ENCODE results near the gene BBS7. TPM values are rescaled to one million over a fixed set of nuclear protein-coding genes. Genes with fewer than 3 reads are reported as not detected.

The BBS7 gene, protein sequence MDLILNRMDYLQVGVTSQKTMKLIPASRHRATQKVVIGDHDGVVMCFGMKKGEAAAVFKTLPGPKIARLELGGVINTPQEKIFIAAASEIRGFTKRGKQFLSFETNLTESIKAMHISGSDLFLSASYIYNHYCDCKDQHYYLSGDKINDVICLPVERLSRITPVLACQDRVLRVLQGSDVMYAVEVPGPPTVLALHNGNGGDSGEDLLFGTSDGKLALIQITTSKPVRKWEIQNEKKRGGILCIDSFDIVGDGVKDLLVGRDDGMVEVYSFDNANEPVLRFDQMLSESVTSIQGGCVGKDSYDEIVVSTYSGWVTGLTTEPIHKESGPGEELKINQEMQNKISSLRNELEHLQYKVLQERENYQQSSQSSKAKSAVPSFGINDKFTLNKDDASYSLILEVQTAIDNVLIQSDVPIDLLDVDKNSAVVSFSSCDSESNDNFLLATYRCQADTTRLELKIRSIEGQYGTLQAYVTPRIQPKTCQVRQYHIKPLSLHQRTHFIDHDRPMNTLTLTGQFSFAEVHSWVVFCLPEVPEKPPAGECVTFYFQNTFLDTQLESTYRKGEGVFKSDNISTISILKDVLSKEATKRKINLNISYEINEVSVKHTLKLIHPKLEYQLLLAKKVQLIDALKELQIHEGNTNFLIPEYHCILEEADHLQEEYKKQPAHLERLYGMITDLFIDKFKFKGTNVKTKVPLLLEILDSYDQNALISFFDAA
- total RNA-seq: 10 to 100 TPM; 17.3 to 25.3 TPM

DNA sequence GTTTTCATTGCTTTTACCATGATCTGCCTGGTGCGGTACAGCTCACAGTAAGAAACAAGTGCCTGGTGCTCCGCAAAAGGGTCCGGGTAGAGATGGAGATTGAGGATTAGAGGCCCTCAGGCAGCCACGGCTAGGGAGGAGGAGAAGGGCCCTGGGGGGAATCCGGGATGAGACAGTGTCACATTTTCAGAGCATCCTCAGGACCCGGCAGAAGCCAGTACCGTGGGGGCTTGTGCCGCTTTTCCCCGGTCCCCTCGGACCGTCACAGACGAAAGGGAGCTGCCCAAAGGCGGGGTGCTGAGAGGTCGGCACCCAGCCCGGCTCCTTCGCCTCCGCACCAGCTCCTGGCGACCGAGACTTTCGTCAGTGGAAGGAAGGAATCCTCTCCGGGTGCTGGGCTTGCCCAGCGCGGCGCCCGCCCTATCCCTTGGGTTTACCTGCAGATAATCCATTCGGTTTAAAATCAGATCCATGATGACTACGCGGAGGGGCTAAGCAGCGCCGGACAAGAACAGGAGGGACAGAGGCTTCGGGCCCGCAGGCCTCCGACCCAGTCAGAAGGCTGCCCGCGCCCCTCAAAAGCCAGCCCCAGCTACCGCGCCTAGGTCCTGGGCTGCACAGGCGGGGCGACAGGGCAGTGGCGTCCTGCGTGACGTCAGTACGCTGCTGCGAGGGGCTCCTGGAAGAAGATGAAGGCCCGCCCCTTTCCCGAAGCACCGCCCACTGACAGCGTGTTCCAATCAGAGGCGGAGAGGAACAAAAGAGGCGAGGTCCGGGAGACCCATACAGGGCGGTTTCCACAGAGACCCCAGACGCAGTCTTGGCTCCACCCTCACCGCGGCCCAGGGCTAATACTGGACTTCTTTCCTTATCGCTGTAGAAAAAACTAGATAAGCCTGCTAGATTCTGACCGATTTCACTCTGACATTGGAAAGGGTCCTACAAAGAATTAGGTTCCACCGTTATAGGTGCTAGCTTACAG, at the start of gene BBS7:
BBS7 (minus strand) TSS at position 634 of the 982 bp plus-strand sequence; CDS start at position 473, 161 bp downstream.
- DNase-seq (ENCODE audit: low spot score) (peak; percentile 95), ATAC-seq (peak; percentile 100)
- Mint-ChIP-seq H3K27me3 (peaks cover 9 to 11% of the 10 kb centered on the region in 2 donors), H3K4me1 (ENCODE audit: low read depth in 2 of 2) (peaks cover 10 to 18% of the 10 kb centered on the region in 2 donors), H3K36me3 (peaks cover 17% of the 10 kb centered on the region), H3K9me3 (no peaks in the 10 kb centered on the region), H3K4me3 (peak within 1 kb of the TSS; percentile 95), H3K27ac (peak within 1 kb of the TSS; percentile 73 to 91)

DNA sequence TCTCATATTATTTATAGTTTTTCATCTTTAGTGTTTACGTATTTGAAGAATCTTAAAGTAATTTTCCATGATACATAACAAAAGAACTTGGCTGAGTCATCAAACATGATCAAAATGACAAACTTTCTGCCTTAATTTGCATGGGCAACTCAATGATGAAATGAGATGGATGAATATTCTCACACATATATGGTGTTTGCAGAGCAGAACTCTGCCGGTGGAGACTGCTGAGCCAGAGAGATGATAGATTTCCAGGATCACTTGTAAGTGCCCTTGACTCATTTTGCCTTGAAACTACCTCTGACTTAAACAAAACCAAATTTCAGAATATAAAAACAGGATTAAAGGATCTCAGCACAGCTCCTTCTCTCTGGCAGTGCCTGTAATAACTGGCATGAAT, 43.4 kb upstream of the BBS7 start:
- H3K27ac Mint-ChIP-seq: no peak overlapping the region
- no peaks in the 10 kb centered on the region for H3K9me3 Mint-ChIP-seq
- ATAC-seq (no peak), DNase-seq (ENCODE audit: low spot score) (no peak)
- H3K27me3 Mint-ChIP-seq: peaks cover 5 to 20% of the 10 kb centered on the region in 2 donors
- H3K4me3 Mint-ChIP-seq: no peak overlapping the region
- H3K4me1 Mint-ChIP-seq (ENCODE audit: low read depth in 2 of 2): peaks cover 2 to 6% of the 10 kb centered on the region in 2 donors
- H3K36me3 Mint-ChIP-seq: no peaks in the 10 kb centered on the region

DNA sequence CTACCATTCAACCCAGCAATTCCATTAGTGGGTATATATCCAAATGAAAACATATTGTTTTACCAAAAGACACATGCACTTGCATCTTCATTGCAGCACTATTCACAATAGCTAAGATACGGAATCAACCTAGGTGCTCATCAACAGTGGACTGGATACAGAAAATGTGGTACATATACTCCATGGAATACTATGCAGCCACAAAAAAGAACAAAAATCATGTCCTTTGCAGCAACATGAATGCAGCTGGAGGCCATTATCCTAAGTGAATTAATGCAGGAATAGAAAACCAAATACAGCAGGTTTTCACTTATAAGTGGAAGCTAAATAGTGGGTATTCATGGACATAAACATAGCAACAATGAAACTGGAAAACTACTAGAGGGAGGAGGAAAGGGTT, 38.1 kb upstream of the BBS7 start:
- Mint-ChIP-seq H3K9me3 (no peaks in the 10 kb centered on the region), H3K27me3 (peaks cover 14 to 27% of the 10 kb centered on the region in 2 donors), H3K4me3 (no peak overlapping the region), H3K4me1 (ENCODE audit: low read depth in 2 of 2) (no peaks in the 10 kb centered on the region), H3K36me3 (no peaks in the 10 kb centered on the region), H3K27ac (no peak overlapping the region)
- DNase-seq (ENCODE audit: low spot score) (no peak), ATAC-seq (no peak)

DNA sequence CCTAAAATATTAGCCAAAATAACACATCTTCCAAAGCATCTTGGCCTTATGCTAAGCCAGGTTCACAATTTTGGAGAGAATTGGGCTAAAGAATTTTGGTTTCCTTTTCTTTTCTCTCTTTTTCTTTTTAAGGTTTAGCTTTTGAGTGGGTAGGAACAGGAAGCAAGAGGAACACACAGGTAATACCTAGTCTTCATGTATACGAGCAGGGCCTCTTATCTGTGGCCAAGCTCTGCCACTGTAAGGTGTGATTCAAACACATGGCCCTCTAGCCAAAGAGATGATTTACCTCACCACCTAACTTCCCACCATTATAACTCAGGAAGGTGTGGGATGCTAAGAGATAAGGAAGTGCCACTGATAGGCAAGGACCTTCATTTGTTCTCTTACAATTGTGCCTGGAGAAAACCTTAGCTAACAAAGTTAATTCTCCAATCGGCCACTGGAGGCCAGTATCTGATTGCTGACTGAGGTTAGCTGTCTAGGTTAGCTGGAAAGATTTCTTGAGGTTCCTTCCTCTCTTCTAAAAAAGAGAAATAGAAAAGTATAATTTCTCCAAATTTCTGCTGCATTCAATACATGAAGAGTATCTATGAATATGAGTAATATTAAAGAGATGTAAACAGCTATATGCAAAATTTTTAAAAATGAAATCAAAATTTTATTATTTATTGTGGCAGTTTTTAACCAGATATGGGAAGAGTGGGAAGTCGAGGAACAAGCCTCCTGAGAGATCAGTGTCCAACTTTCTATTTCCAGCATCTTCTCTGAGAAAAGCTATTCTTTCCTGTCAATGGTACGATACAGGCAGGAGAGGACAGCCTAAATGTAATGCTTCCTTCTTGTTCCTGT, 30.1 kb upstream of the BBS7 start:
- DNase-seq (ENCODE audit: low spot score): no peak
- Mint-ChIP-seq H3K27ac (no peak overlapping the region), H3K4me1 (ENCODE audit: low read depth in 2 of 2) (peaks cover 0 to 5% of the 10 kb centered on the region in 2 donors), H3K36me3 (no peaks in the 10 kb centered on the region), H3K9me3 (no peaks in the 10 kb centered on the region), H3K4me3 (no peak overlapping the region), H3K27me3 (peaks cover 13 to 16% of the 10 kb centered on the region in 2 donors)
- ATAC-seq: no peak

DNA sequence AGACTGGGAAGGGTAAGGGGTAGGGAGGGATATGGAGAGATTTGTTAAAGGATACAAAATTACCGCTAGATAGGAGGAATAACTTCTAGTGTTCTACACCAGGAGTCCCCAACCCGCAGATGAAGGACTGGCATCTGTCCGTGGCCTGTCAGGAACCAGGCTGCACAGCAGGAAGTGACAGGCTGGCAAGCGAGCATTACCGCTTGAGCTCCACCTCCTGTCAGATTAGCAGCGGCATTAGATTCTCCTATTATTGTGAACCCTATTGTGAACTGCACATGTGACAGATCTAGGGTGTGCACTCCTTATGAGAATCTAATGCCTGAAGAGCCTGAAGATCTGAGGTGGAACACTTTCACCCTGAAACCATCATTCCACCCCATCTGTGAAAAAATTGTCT, 27.9 kb upstream of the BBS7 start:
- H3K27me3 Mint-ChIP-seq: peaks cover 14% of the 10 kb centered on the region in 2 donors
- peak in 1 of 2 donors; percentile 43 for ATAC-seq

DNA sequence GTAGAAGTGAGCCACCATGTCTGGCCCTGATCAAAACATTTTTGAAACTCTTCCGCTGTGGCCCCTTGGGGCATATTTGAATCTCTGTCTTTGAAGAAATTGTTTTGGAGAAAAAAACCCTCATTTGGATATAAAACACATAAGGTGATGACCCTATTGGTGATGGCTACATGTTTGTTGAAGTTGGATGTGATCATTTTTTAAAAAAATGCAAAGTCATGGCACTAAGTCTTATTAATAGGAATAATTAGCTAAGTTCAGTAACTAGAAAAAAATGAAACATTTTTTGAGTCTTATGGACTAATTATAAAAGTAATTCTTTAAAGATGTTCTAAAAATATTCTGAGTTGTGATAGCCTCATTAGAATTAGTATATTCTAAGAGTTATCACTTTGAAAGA, 17.9 kb upstream of the BBS7 start:
- no peaks in the 10 kb centered on the region for H3K9me3 Mint-ChIP-seq
- no peak overlapping the region for H3K27ac Mint-ChIP-seq
- ATAC-seq (no peak), DNase-seq (ENCODE audit: low spot score) (no peak)
- H3K36me3 Mint-ChIP-seq: no peaks in the 10 kb centered on the region
- H3K4me3 Mint-ChIP-seq: no peak overlapping the region
- no peaks in the 10 kb centered on the region for H3K4me1 Mint-ChIP-seq (ENCODE audit: low read depth in 2 of 2)
- H3K27me3 Mint-ChIP-seq: peaks cover 29 to 40% of the 10 kb centered on the region in 2 donors

More for the DNA sequence above, 27.9 kb upstream of the BBS7 start:
- Mint-ChIP-seq H3K4me3 (no peak overlapping the region), H3K36me3 (no peaks in the 10 kb centered on the region), H3K27ac (no peak overlapping the region), H3K9me3 (no peaks in the 10 kb centered on the region), H3K4me1 (ENCODE audit: low read depth in 2 of 2) (peaks cover 0 to 5% of the 10 kb centered on the region in 2 donors)
- no peak for DNase-seq (ENCODE audit: low spot score)

DNA sequence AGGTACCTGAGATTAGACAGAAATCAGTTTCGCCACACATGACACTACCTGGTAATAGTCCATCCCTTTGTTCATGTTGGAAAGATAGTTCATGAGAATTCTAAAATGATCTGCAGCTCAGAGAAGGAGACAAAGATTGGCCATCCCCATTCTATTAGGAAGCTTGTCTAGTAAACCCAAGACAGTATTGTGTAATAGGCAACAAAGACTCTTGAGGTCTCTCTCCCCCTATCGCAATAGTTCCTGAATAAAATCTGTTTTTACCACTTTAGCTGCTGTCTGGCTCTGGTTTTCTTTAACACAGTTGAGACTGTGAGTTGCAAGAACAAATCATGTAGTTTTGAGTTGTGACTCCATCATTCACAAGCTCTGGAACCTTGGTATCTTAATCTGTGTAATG, 14.8 kb upstream of the BBS7 start:
- Mint-ChIP-seq H3K9me3 (no peaks in the 10 kb centered on the region), H3K4me1 (ENCODE audit: low read depth in 2 of 2) (no peaks in the 10 kb centered on the region), H3K27me3 (peaks cover 46 to 48% of the 10 kb centered on the region in 2 donors), H3K36me3 (no peaks in the 10 kb centered on the region), H3K4me3 (no peak overlapping the region), H3K27ac (no peak overlapping the region)
- ATAC-seq: no peak
- DNase-seq (ENCODE audit: low spot score): no peak

DNA sequence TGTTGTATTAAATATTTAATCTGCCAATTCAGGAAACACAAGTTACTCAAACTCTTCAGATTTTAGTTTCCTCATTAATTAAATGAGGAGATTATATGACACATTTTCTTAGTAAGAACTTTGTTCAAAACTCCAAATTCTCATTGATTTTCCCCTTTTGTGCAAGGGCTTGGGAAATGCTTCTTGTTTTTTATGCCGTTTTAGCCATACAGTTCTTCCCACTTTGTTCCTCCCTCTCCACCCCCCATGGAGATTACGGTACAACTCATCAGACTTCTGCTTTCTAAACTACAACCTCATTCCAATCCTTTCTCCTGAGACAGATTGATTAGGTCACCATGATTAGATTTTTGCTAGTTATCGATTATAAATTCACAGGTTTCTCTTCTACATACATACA, 10.9 kb upstream of the BBS7 start:
- H3K27me3 Mint-ChIP-seq: peaks cover 38 to 45% of the 10 kb centered on the region in 2 donors
- no peak overlapping the region for H3K27ac Mint-ChIP-seq
- no peak overlapping the region for H3K4me3 Mint-ChIP-seq
- DNase-seq (ENCODE audit: low spot score) (no peak), ATAC-seq (no peak)
- H3K4me1 Mint-ChIP-seq (ENCODE audit: low read depth in 2 of 2): no peaks in the 10 kb centered on the region
- H3K9me3 Mint-ChIP-seq: no peaks in the 10 kb centered on the region
- H3K36me3 Mint-ChIP-seq: no peaks in the 10 kb centered on the region

DNA sequence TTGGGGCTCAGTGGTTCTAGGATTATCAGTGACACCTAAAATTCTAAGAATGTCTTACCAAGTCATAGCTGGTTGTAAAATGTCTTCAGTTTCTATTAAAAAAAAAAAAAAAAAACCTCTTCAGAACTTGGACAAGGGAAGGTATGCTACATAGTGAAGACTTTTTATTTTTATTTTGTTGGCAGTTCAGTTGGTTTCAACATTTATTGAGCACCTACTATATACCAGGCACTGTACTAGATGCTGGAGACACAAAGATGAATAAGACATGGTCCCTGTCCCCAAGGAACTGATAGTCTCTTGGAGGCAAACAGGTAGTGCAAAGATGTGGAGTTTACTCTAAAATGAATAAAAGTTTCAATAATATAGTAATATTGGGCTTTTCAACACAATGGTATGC, 8.9 kb upstream of the BBS7 start:
- H3K27ac Mint-ChIP-seq: no peak overlapping the region
- H3K4me3 Mint-ChIP-seq: no peak overlapping the region
- H3K27me3 Mint-ChIP-seq: peaks cover 31 to 46% of the 10 kb centered on the region in 2 donors
- no peaks in the 10 kb centered on the region for H3K36me3 Mint-ChIP-seq
- H3K4me1 Mint-ChIP-seq (ENCODE audit: low read depth in 2 of 2): no peaks in the 10 kb centered on the region
- H3K9me3 Mint-ChIP-seq: no peaks in the 10 kb centered on the region
- no peak for DNase-seq (ENCODE audit: low spot score)
- ATAC-seq: no peak

DNA sequence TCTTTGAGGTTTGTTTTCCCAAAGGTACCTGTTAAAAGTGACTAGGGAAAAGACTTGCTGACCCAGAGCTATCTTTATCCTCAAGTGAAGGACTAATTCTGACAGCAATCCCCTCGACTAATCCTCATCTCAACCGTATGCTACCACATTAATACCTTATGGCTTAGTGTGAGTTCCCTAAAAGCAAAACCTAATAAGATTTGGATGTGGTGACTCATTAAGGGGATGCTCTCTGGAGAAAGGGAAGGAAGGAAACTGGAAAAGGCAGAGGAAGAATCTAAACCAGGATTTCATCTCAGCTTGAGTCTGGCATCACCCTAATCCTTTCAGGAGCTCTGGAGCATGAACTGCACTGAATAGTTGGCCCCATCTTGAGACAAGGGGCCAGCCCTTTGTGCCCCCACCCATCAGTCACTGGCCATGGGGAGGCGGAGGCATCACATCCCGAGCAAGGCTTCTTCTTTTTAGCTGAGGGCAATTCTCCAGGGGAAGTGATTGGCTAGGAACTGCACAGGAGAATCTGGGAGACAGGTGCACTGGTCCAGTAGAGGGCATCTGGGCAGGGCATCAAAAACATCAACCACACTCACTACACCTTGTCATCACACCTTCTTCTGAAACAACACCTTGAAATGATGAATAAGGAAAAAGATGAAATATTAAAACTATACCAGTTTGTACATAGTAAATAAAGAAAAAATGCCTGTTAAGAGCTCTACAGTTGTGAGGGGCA, 6.9 kb upstream of the BBS7 start:
- no peak for ATAC-seq
- Mint-ChIP-seq H3K27ac (no peak overlapping the region), H3K27me3 (peaks cover 25 to 42% of the 10 kb centered on the region in 2 donors), H3K9me3 (no peaks in the 10 kb centered on the region), H3K4me3 (no peak overlapping the region), H3K4me1 (ENCODE audit: low read depth in 2 of 2) (no peaks in the 10 kb centered on the region), H3K36me3 (no peaks in the 10 kb centered on the region)
- DNase-seq (ENCODE audit: low spot score): no peak

DNA sequence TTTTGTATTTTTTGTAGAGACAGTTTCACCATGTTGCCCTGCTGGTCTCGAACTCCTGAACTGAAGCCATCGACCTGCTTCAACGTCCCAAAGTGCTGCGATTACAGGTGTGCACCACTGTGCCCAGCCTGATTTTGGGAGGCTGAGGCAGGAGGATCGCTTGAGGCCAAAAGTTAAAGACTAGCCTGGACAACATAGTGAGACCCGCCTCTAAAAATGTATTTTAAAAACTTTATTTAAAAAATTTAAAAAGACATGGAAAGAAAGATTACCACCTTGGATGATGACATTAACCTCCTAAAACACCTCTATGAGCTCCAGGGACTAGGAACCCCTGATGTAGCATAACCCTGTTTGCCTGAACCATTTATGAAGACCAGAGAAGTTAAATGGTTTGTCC, 5.8 kb upstream of the BBS7 start:
- peaks cover 21 to 31% of the 10 kb centered on the region in 2 donors for H3K27me3 Mint-ChIP-seq

DNA sequence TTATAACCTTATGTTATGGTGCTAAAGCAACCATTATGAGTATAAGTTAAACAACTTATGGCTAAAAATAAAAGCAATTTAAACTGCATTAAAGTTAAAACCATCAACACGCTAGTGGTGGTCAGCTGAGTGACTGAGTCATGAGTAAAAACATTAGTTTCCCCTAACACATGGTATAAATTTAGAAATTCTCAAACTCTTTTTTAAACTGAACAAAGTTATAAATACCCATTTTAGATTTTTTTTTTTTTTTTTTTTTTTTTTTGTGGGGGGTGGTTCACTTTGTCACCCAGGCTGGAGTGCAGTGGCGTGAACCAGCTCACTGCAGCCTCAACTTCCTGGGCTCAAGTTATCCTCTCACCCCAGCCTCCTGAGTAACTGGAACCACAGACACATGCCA, 5.4 kb upstream of the BBS7 start:
- Mint-ChIP-seq H3K27ac (no peak overlapping the region), H3K27me3 (peaks cover 19 to 28% of the 10 kb centered on the region in 2 donors), H3K36me3 (no peaks in the 10 kb centered on the region), H3K9me3 (no peaks in the 10 kb centered on the region), H3K4me1 (ENCODE audit: low read depth in 2 of 2) (peaks cover 2 to 6% of the 10 kb centered on the region in 2 donors), H3K4me3 (no peak overlapping the region)
- no peak for ATAC-seq
- DNase-seq (ENCODE audit: low spot score): no peak

More for the DNA sequence above, 5.8 kb upstream of the BBS7 start:
- H3K4me1 Mint-ChIP-seq (ENCODE audit: low read depth in 2 of 2): peaks cover under 1 to 1% of the 10 kb centered on the region in 2 donors
- no peaks in the 10 kb centered on the region for H3K9me3 Mint-ChIP-seq
- H3K36me3 Mint-ChIP-seq: no peaks in the 10 kb centered on the region
- H3K4me3 Mint-ChIP-seq: no peak overlapping the region
- ATAC-seq (no peak), DNase-seq (ENCODE audit: low spot score) (no peak)
- no peak overlapping the region for H3K27ac Mint-ChIP-seq
